Measurements from ENCODE around the gene PRKAR1A.
"Not testable (repeated sequence)": the region's sequence is repeated elsewhere in the genome, so short reads cannot be mapped to it uniquely, and the experiment has no call there.

The PRKAR1A gene

GRCh38 chr17:68511671-68512246, 471 bp upstream of the PRKAR1A start:
- DNase-seq: peak; percentile 87

- peak; percentile 32 for DNase-seq
Observed at GRCh38 chr17:68512960-68513474, 787 bp downstream of the PRKAR1A start.

- DNase-seq: no peak
Observed at GRCh38 chr17:68513932-68514331, 1.7 kb downstream of the PRKAR1A start.

- DNase-seq: no peak
Observed at GRCh38 chr17:68514831-68515635, 2.8 kb downstream of the PRKAR1A start.

- DNase-seq: no peak
Observed at GRCh38 chr17:68516732-68517131, 4.5 kb downstream of the PRKAR1A start.

- not testable (repeated sequence) for DNase-seq
Observed at GRCh38 chr17:68517605-68518004, 5.4 kb downstream of the PRKAR1A start.

GRCh38 chr17:68518063-68518815, 6.0 kb downstream of the PRKAR1A start:
- no peak for DNase-seq

GRCh38 chr17:68519051-68519450, 6.8 kb downstream of the PRKAR1A start:
- DNase-seq: not testable (repeated sequence)

- DNase-seq: no peak
Observed at GRCh38 chr17:68519911-68520310, 7.7 kb downstream of the PRKAR1A start.

- no peak for DNase-seq
Observed at GRCh38 chr17:68522266-68522665, 10.0 kb downstream of the PRKAR1A start.

GRCh38 chr17:68526548-68526947, 14.3 kb downstream of the PRKAR1A start:
- DNase-seq: no peak

GRCh38 chr17:68527314-68527713, 15.1 kb downstream of the PRKAR1A start:
- no peak for DNase-seq

GRCh38 chr17:68531252-68531651, 19.0 kb downstream of the PRKAR1A start:
- no peak for DNase-seq

- no peak for DNase-seq
Observed at GRCh38 chr17:68532826-68533225, 20.6 kb downstream of the PRKAR1A start.

- DNase-seq: no peak
Observed at GRCh38 chr17:68533887-68534694, 21.9 kb downstream of the PRKAR1A start.

GRCh38 chr17:68534695-68535088, 22.5 kb downstream of the PRKAR1A start:
- DNase-seq: no peak

- DNase-seq: no peak
Observed at GRCh38 chr17:68535922-68536321, 23.7 kb downstream of the PRKAR1A start.

GRCh38 chr17:68539548-68540467, 27.6 kb downstream of the PRKAR1A start:
- DNase-seq: no peak

- no peak for DNase-seq
Observed at GRCh38 chr17:68540981-68541380, 28.8 kb downstream of the PRKAR1A start.

- DNase-seq: no peak
Observed at GRCh38 chr17:68541816-68542215, 29.6 kb downstream of the PRKAR1A start.

GRCh38 chr17:68542698-68543463, 30.7 kb downstream of the PRKAR1A start:
- DNase-seq: no peak

Measured in NCI-H2171 (cell line).